Dermis blood vessel endothelial cell (primary cell): ENCODE results near the gene MED15. TPM values are rescaled to one million over a fixed set of nuclear protein-coding genes. Genes with fewer than 3 reads are reported as not detected.
A peak's percentile ranks its signal among the peaks of the same experiment; 100 is the strongest.

Experiments used
- DNase-seq: peaks from one replicate; pipeline ENCODE4 v3.0.0; 2010
- total RNA-seq: library from RNA; depleted of rRNA; stranded (reverse); fragments of >200 nt; gene quantifications from 2 replicates; pipeline ENCODE4 v1.2.3, GENCODE V29; 2014

Gene MED15
- total RNA-seq, 1 donor from 2014 or later = 33.0 TPM

GRCh38 chr22:20553947-20554741, 46.7 kb downstream of the MED15 start:
- DNase-seq = no peak

DNA sequence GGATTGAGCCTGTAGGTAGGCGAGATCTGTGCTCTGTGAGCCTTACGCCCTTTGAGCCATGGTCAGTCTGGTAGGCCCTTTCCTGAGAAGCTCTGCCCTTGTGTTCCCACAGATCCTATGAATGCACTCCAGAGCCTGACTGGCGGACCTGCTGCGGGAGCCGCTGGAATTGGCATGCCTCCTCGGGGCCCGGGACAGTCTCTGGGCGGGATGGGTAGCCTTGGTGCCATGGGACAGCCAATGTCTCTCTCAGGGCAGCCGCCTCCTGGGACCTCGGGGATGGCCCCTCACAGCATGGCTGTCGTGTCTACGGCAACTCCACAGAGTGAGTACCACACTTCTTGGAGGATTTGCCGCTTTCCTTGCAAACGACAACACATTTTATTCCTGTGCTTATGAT, 47.4 kb downstream of the MED15 start:
- DNase-seq = no peak

DNA sequence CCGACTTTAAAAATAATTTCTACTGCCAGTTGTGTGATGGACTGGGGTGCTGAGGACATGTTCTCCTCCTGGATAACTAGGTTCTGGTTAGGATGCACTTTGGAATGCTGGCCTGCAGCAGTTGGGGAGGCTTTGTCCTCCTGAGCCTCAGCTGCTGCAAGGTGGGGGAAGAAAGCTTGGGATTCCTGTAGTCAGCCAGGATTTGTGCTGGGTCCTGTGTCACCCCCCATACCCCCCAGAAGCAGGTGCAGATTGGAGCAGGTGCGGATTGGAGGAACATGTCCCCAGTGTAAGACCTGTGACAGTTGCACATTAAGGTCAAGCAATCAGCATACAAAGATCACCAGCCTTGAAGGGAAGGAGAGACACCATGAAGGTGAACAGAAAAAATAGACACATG, 51.1 kb downstream of the MED15 start:
- DNase-seq = no peak

DNA sequence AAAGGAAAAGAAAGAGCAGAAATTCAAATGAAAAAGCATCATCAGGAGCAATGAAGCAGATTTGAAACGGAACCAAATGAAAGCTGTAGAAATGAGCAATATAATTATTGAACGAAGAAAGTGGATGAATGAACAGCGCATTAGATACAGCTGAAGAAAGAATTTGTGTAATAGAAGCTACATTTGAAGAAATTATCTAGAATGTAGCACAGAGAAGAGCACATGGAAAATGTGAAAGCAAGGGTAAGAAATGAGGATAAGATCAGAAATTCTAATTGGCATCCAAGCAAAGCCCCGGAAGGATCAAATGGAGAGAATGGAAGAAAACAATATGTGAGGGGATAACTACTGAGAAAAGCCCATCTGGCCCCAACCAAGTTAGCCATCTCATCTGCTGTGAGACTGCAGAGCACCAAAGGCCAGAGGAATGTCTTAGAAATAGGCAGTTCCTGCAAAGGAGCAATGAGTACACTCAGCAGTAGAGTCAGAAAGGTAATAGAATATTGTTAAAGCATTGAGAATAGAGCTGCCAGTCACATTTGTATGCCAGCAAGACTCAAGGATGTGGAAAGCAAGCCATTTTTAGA, 51.9 kb downstream of the MED15 start:
- no peak for DNase-seq

GRCh38 chr22:20560716-20561115, 53.3 kb downstream of the MED15 start:
- DNase-seq = no peak

DNA sequence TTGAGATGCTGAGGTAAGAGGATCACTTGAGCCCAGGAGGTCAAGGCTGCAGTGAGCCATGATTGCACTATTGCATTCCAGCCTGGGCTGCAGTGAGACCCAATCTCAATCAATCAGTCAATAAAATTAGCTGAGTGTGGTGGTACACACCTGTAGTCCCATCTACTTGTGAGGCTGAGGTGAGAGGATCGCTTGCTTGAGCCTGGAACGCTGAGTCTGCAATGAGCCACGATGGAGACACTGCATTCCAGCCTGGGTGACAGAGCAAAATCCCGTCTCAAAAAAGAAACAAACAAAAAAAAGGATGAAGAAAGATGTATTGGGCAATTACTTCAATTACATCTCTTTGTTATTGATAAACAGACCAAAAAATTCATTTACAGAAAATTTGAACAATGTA, 54.5 kb downstream of the MED15 start:
- no peak for DNase-seq

DNA sequence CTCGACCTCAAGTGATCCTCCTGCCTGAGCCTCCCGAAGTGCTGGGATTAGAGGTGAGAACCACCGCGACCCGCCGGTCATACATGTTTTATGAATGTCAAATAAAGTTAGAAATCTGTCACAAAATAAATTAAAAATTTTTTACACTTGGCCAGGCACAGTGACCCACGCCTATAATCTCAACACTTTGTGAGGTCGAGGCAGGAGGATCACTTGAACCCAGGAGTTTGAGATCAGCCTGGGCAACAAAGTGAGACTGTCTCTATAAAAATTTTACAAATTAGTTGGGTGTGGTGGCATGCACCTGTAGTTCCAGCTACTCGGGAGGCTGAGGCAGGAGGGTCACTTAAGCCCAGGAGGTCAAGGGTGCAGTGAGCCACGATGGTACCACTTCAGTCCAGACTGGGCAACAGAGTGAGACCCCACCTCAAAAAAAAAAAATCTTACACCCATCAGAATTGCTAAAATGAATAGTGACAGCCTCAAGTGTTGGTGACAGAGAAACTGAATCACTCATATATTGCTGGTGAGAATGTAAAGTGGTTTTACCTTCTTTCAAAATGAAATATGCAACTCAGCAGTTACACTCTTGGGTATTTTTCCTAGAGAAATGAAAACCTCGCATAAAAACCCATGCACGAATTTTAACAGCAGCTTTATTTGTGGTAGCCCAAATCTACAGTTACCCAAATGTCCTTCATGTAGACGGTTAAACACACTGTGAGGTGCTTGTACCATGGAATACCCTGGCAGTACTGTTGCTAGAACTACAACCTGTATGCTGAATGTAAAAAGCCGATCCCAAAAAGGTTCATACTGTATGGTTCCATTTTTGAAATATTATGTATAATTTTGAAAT, 55.4 kb downstream of the MED15 start:
- no peak for DNase-seq

- no peak for DNase-seq
Observed at GRCh38 chr22:20563466-20563906, 56.1 kb downstream of the MED15 start.

GRCh38 chr22:20563941-20564371, 56.5 kb downstream of the MED15 start:
- peak; percentile 21 for DNase-seq

- DNase-seq = no peak
Observed at GRCh38 chr22:20565079-20565734, 57.8 kb downstream of the MED15 start.

DNA sequence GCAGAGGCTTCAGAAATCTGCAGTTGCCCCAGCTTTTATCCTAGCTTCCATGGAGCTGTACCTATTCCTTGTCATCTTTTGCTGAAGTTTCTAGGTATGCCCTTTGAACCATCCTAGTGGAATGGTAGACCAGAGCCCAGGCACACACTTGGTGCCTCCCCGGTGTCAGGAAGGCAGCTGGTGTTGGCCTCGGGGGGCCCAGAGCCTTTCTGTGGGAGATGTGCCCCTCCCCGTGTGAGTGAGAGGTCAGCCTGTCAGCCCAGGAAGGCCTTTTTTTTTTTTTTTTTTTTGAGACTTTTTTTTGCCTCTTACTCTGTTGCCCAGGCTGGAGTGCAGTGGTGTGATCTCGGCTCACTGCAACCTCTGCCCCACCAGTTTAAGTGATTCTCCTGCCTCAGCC, 58.4 kb downstream of the MED15 start:
- DNase-seq = no peak

- no peak for DNase-seq
Observed at GRCh38 chr22:20566420-20567260, 59.2 kb downstream of the MED15 start.

GRCh38 chr22:20567371-20567847, 60.0 kb downstream of the MED15 start:
- DNase-seq = no peak

- peak; percentile 39 for DNase-seq
Observed at GRCh38 chr22:20567993-20568417, 60.6 kb downstream of the MED15 start.

DNA sequence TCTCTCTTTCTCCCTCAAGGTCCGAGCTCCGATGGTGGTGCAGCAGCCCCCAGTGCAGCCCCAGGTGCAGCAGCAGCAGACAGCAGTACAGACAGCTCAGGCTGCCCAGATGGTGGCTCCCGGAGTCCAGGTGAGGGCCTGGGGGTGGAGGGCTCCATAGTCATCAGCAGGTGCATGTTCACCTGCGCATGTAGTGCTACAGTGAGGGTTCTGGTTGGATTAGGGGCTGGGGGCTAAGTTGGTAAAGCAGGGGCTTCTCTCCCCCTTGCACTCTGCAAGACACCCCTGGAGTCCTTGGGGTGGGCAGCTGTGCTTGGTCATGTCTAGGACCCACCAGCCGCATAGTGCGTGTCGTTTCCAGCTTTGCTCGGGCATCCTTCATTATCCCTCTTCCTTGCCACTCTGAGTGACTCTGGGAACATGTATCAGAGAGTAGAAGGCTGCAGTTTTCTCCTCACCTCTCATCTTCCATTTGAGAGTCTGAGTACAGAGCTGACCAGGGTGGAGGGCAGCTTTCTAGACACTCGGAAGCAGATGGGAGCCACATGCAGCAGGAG, 61.2 kb downstream of the MED15 start:
- no peak for DNase-seq

DNA sequence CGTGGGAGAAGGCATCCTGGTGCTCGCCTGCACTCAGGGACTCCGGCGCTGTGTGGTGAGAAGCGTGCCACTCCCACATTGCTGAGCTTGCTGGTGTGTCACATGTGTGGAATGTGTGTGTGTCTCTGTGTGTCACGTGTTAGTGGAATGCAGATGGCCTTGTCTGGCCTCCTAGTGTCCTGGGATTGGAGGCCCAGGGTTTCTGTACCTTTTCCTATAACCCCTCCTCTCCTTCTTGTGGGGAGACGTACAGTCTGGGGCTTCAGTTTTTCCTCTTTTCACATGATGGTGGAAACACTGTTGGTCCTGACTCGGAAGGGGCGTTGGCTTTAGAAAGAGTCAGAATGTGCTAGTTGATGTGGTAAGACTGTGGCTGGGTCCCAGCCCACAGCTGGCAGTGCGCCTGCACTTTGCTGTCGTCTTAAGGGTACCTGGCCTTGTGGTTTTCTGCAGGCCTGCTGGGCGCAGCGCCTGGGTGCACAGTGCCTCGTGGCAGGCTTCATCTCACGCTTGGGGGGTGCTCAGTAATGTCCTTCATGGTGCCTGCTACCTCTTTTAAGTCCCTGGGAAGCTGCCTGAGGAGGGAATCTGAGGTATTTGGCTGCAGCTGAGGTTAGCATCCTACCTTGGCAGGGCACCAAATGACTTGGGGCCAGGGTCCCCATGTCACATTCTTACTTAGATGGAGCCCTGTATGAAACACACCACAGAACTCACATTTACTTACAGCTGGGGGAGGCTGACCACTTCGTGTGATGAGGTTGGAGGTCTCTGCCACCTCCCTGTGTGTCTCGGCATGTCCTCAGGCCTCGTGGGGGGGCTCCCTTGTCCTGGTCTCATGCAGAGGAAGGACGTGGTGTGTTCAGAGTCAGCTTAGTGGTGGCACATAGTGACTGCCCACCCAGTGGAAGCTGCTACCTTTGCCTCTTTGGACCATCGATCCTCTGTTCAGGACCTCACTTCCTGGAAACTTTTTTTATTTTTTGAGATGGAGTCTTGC, 61.9 kb downstream of the MED15 start:
- DNase-seq = peak; percentile 25

- no peak for DNase-seq
Observed at GRCh38 chr22:20571078-20571503, 63.7 kb downstream of the MED15 start.

GRCh38 chr22:20571531-20572007, 64.2 kb downstream of the MED15 start:
- DNase-seq = peak; percentile 71

GRCh38 chr22:20572132-20572802, 64.9 kb downstream of the MED15 start:
- no peak for DNase-seq
